ENCODE results near the gene MRPL50. TPM values are rescaled to one million over a fixed set of nuclear protein-coding genes. Genes with fewer than 3 reads are reported as not detected.

Gene MRPL50
- polyA plus RNA-seq, 2 of the 4 experiments (the other 2 are of a cell fraction): 24.7 to 42.5 TPM

DNA sequence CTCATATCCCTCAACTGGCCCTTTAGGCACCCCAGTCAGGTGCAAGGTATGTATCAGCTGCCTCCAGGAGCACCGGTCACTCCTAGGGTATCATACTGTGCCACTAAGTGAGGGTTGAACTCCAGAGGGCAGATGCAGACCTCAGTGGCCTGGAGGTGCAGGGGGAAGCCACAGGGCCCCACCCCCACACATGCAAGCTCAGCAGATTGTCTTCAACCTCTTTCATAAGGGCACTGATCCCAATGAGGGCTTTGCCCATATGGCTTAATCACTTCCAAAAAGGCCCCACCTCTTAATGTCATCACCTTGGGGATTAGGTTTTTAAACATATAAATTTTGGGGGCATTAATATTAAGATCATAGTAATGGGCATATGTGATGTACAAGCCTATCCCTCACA lies 41.8 kb downstream of the MRPL50 start:
- ATAC-seq (no peak), FAIRE-seq (no peak), DNase-seq (ENCODE audit: low read depth in 1 of 2, low spot score in 1 of 2) (no peak)
- peaks cover 28% of the 10 kb centered on the region for H3K4me1 ChIP-seq
- peaks cover 15% of the 10 kb centered on the region; the same call in 2 of the 3 replicates for H3K9me3 ChIP-seq
- no peak overlapping the region for H3K4me2 ChIP-seq
- ChIA-PET POLR2A (no interaction called here), CTCF (no interaction called here)
- no peak for TF ChIP-seq SREBF2 (IDR thresholded peaks at IDR 0.05)
- TF ChIP-seq MAFK (IDR thresholded peaks at IDR 0.05; ENCODE audit: partially characterized antibody): peak; percentile 75
- WGBS (ENCODE audit: missing lambda C conversion rate): 100% methylated on average over 1 of the region's 1 CpG
- peak overlapping the region; percentile 96 to 98; a peak in 5 of 6 replicates for H3K27ac ChIP-seq
- no peak overlapping the region for H3K4me3 ChIP-seq

DNA sequence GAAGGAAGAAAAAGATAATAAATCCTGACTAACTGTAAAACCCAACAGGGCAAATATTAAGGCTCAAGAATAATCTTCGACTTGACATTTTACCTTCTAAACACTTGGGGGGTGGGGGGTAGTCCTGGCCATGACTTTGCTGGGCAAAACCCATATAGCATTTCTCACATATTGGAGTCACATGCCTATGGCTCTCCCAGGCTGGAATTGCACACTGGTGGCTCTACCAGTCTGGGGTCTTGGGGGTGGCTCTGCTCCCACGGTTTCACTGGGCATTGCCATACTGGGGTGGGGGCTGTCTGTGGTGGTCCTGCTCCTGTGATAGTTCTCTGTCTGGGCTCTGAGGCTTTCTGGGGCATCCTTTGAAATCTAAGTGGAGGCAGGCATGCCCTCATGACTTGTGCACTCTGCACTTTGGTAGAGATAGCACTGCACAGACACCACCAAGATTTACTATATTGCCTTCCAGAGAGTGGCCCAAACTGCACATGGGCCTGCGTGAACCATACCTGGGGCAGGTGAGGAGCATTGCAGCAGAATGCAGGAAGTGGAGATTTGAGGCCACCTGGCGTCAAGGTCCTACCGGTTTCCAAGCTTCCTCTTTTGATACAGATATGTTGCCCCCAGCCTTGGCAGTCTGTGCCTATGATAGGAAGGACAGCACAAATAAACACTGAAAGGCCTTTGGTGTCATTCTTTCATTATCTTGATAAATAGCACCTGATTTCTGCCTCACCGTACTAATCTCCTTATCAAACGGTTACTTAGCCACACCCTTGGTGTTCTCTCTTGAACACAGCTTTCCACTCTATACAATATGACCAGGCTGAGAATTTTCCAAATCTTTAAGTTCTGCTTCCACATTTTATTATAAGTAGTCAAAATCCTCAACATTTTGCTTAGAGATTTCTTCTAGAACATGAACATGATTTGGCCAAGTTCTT lies 43.4 kb downstream of the MRPL50 start:
- WGBS (ENCODE audit: missing lambda C conversion rate): 56% methylated on average over 7 of the region's 7 CpGs
- Histone ChIP-seq H3K4me1 (peaks cover 28% of the 10 kb centered on the region), H3K4me3 (no peak overlapping the region), H3K4me2 (peak overlapping the region; percentile 74), H3K9me3 (peaks cover 15% of the 10 kb centered on the region; the same call in 2 of the 3 replicates), H3K27ac (peak overlapping the region; percentile 96 to 98)
- ChIA-PET CTCF (interaction anchor here (1.3 kb wide), 1 partner anchor 22 kb away, joined by 4 read pairs; no protein-coding TSS in a partner anchor), POLR2A (interaction anchor here (1.0 kb wide), 1 partner anchor 31 kb away, joined by 3 read pairs; no protein-coding TSS in a partner anchor)
- DNase-seq (ENCODE audit: low read depth in 1 of 2, low spot score in 1 of 2) (no peak), ATAC-seq (peak; percentile 80 to 81; a peak in 5 of 6 replicates), FAIRE-seq (peak; percentile 56)
- TF ChIP-seq GATA3 (IDR thresholded peaks at IDR 0.05; ENCODE audit: borderline replicate concordance) (no peak), HOXB13 (CRISPR knock-in tag; IDR thresholded peaks at IDR 0.05; ENCODE audit: low read depth) (no peak), CHD2 (IDR thresholded peaks at IDR 0.05; ENCODE audit: low read length, partially characterized antibody) (no peak), EP300 (IDR thresholded peaks at IDR 0.05) (0 out of 5 replicates have a peak, but pooled peaks of 1 of the 2 experiments have one; percentile 38), EHF (CRISPR knock-in tag; IDR thresholded peaks at IDR 0.05) (no peak), RARB (CRISPR knock-in tag; IDR thresholded peaks at IDR 0.05) (no peak), POLR2AphosphoS2 (conservative IDR thresholded peaks at IDR 0.05; ENCODE audit: low read length) (no peak), JUN (IDR thresholded peaks at IDR 0.05) (peak in 1 of 2 experiments; percentile 8; a peak in 1 of 5 replicates), HOXA7 (CRISPR knock-in tag; IDR thresholded peaks at IDR 0.05) (no peak), EHMT2 (IDR thresholded peaks at IDR 0.05; ENCODE audit: low read depth) (no peak), ESRRA (IDR thresholded peaks at IDR 0.05; ENCODE audit: borderline replicate concordance, low read length) (no peak), NPAS2 (CRISPR knock-in tag; IDR thresholded peaks at IDR 0.05; ENCODE audit: borderline replicate concordance) (no peak), ZSCAN20 (CRISPR knock-in tag; IDR thresholded peaks at IDR 0.05) (no peak), POLR2A (IDR thresholded peaks at IDR 0.05; ENCODE audit: low read length) (no peak), TP53 (CRISPR knock-in tag; IDR thresholded peaks at IDR 0.05) (no peak), NR3C1 (IDR thresholded peaks at IDR 0.05) (no peak), CHD4 (IDR thresholded peaks at IDR 0.05; ENCODE audit: borderline replicate concordance) (no peak), RAD21 (conservative IDR thresholded peaks at IDR 0.05 in 1 of 2, IDR thresholded peaks at IDR 0.05 in 1 of 2) (0 out of 5 replicates have a peak, but pooled peaks of 1 of the 2 experiments have one; percentile 8)
- TF ChIP-seq, protein P1, sequence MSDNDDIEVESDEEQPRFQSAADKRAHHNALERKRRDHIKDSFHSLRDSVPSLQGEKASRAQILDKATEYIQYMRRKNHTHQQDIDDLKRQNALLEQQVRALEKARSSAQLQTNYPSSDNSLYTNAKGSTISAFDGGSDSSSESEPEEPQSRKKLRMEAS (IDR thresholded peaks at IDR 0.05): no peak
- TF ChIP-seq, protein P2, sequence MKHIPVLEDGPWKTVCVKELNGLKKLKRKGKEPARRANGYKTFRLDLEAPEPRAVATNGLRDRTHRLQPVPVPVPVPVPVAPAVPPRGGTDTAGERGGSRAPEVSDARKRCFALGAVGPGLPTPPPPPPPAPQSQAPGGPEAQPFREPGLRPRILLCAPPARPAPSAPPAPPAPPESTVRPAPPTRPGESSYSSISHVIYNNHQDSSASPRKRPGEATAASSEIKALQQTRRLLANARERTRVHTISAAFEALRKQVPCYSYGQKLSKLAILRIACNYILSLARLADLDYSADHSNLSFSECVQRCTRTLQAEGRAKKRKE (CRISPR knock-in tag; IDR thresholded peaks at IDR 0.05; ENCODE audit: low read depth): no peak
- TF ChIP-seq, protein P3, sequence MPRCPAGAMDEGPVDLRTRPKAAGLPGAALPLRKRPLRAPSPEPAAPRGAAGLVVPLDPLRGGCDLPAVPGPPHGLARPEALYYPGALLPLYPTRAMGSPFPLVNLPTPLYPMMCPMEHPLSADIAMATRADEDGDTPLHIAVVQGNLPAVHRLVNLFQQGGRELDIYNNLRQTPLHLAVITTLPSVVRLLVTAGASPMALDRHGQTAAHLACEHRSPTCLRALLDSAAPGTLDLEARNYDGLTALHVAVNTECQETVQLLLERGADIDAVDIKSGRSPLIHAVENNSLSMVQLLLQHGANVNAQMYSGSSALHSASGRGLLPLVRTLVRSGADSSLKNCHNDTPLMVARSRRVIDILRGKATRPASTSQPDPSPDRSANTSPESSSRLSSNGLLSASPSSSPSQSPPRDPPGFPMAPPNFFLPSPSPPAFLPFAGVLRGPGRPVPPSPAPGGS (IDR thresholded peaks at IDR 0.05): no peak
- TF ChIP-seq, protein P4, sequence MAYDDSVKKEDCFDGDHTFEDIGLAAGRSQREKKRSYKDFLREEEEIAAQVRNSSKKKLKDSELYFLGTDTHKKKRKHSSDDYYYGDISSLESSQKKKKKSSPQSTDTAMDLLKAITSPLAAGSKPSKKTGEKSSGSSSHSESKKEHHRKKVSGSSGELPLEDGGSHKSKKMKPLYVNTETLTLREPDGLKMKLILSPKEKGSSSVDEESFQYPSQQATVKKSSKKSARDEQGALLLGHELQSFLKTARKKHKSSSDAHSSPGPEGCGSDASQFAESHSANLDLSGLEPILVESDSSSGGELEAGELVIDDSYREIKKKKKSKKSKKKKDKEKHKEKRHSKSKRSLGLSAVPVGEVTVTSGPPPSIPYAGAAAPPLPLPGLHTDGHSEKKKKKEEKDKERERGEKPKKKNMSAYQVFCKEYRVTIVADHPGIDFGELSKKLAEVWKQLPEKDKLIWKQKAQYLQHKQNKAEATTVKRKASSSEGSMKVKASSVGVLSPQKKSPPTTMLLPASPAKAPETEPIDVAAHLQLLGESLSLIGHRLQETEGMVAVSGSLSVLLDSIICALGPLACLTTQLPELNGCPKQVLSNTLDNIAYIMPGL (CRISPR knock-in tag; IDR thresholded peaks at IDR 0.05; ENCODE audit: borderline replicate concordance): no peak
- TF ChIP-seq, protein P5, sequence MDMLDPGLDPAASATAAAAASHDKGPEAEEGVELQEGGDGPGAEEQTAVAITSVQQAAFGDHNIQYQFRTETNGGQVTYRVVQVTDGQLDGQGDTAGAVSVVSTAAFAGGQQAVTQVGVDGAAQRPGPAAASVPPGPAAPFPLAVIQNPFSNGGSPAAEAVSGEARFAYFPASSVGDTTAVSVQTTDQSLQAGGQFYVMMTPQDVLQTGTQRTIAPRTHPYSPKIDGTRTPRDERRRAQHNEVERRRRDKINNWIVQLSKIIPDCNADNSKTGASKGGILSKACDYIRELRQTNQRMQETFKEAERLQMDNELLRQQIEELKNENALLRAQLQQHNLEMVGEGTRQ (IDR thresholded peaks at IDR 0.05): no peak

Data from A549 (cell line).